Aorta (tissue), 5 donors: Measurements from ENCODE around the gene TEX36. TPM values are rescaled to one million over a fixed set of nuclear protein-coding genes. Genes with fewer than 3 reads are reported as not detected.
"Not testable (repeated sequence)": the region's sequence is repeated elsewhere in the genome, so short reads cannot be mapped to it uniquely, and the experiment has no call there.

Experiments
- ATAC-seq: fragments of 200-7000 bp; cut with Tn5 transposase; one replicate; pipeline ENCODE4 v1.9.1; 2022; ENCODE audit warnings: moderate library complexity; ENCODE audit not compliant: low FRiP score
- DNase-seq, 2 donors: peaks; one replicate each; pipeline ENCODE4 v3.0.0-alpha.2; 2020
- H3K27ac ChIP-seq, 2 donors: one replicate each; pipeline ENCODE4 v1.5.1; 2013; ENCODE audit warnings: low read length in 2 of 2, mild to moderate bottlenecking in 2 of 2, moderate library complexity in 2 of 2, control low read depth in 1 of 2, inconsistent platforms in 1 of 2, low read depth in 1 of 2
- H3K27me3 ChIP-seq, 2 donors: one replicate each; pipeline ENCODE4 v1.6.1; 2013; ENCODE audit warnings: control low read depth in 1 of 2, low read length in 1 of 2, mild to moderate bottlenecking in 1 of 2, moderate library complexity in 1 of 2; ENCODE audit not compliant: insufficient read depth in 2 of 2, control insufficient read depth in 1 of 2
- H3K36me3 ChIP-seq, 2 donors: one replicate each; pipeline ENCODE4 v1.6.1; 2013; ENCODE audit warnings: control low read depth in 1 of 2, low read length in 1 of 2, mild to moderate bottlenecking in 1 of 2; ENCODE audit not compliant: insufficient read depth in 2 of 2, control insufficient read depth in 1 of 2
- H3K4me1 ChIP-seq, 2 donors: one replicate each; pipeline ENCODE4 v1.6.1; 2013; ENCODE audit warnings: low read length in 2 of 2, control low read depth in 1 of 2, mild to moderate bottlenecking in 1 of 2, moderate library complexity in 1 of 2; ENCODE audit not compliant: insufficient read depth in 2 of 2, control insufficient read depth in 1 of 2
- H3K4me3 ChIP-seq, 2 donors: one replicate each; pipeline ENCODE4 v1.5.1; 2013; ENCODE audit warnings: low read length in 2 of 2, control low read depth in 1 of 2, mild to moderate bottlenecking in 1 of 2
- H3K9me3 ChIP-seq: one replicate; pipeline ENCODE4 v1.6.1; 2013; ENCODE audit warnings: mild to moderate bottlenecking, low read length; ENCODE audit not compliant: control insufficient read depth
- WGBS, 2 donors: extraction: QIAGEN DNeasy Blood & Tissue Kit; methylation state at CpG; one replicate each; pipeline ENCODE4 v1.1.7; 2013; 5-methylcytosine and 5-hydroxymethylcytosine counted together
- intact Hi-C, 2 donors: fragments of 100-400 bp; cut with DNase I; formaldehyde crosslinking; loops; one replicate each; pipeline versions ENCODE4 v1.14.2 to v1.15.0; 2022
- long read RNA-seq, 2 donors: library from polyadenylated mRNA; unstranded; transcript quantifications; one replicate each; pipeline ENCODE4 v2.0.0, GENCODE V29; 2020 to 2021
- polyA plus RNA-seq, 2 donors: library from polyadenylated mRNA; stranded (reverse); fragments of 200-250 nt; gene quantifications; one replicate each; pipeline ENCODE4 v1.2.3, GENCODE V29; 2013
- total RNA-seq, 2 donors: library from RNA; stranded (reverse); fragmentation: NEBNext Ultra II Directional; extraction: Animal tissue kit (Norgen Biotek cat#: 25700); gene quantifications; one replicate each; pipeline ENCODE4 v1.2.1, GENCODE V29; 2021
- donor health status: healthy with polysubstance abuse.
- donor health status: Bipolar disorder and iron deficiency.
- donor health status: DM: no; HTN: no; CAD: no.
- donor health status: DM: no; HTN: no; CAD: no.
- donor health status: DM: yes; HTN: yes; CAD: no.

TEX36 gene
- total RNA-seq (not detected), polyA plus RNA-seq (not detected)
- long read RNA-seq, donor 1: 0 reads
- long read RNA-seq, donor 2: 0 reads

- no peaks in the 10 kb centered on the region for H3K27me3 ChIP-seq
- WGBS, 2 donors: 59 to 66% methylated on average over 3 of the region's 3 CpGs
- ATAC-seq (no peak), DNase-seq (no peak)
- no peaks in the 10 kb centered on the region for H3K36me3 ChIP-seq
- H3K4me1 ChIP-seq: no peaks in the 10 kb centered on the region
- H3K27ac ChIP-seq: no peak within 1 kb of the TSS
- peaks cover 3% of the 10 kb centered on the region for H3K9me3 ChIP-seq
- no peak within 1 kb of the TSS for H3K4me3 ChIP-seq
- intact Hi-C loops: no loop called here
Measured at GRCh38 chr10:125683063-125683462, at the start of gene TEX36. TSS of gene TEX36 (minus strand) at chr10:125683163. CDS start at chr10:125682989, 174 bp downstream.

GRCh38 chr10:125727436-125727835 lies 44.5 kb upstream of the TEX36 start:
- Histone ChIP-seq H3K27me3 (no peaks in the 10 kb centered on the region), H3K9me3 (no peaks in the 10 kb centered on the region), H3K4me1 (no peaks in the 10 kb centered on the region), H3K27ac (no peak overlapping the region), H3K36me3 (peaks cover 9 to 15% of the 10 kb centered on the region in 2 donors), H3K4me3 (no peak overlapping the region)
- 59 to 63% methylated on average over 3 of the region's 3 CpGs for WGBS, 2 donors
- DNase-seq (no peak), ATAC-seq (no peak)
- intact Hi-C loops: loop anchor here in 1 of 2 donors (10.0 kb wide), 1 partner anchor 97 kb away; the partner anchor contains the start of genes BCCIP and UROS

GRCh38 chr10:125726914-125727313 lies 44.0 kb upstream of the TEX36 start:
- Histone ChIP-seq H3K4me3 (no peak overlapping the region), H3K27me3 (no peaks in the 10 kb centered on the region), H3K4me1 (no peaks in the 10 kb centered on the region), H3K9me3 (no peaks in the 10 kb centered on the region), H3K27ac (no peak overlapping the region), H3K36me3 (peaks cover 9 to 14% of the 10 kb centered on the region in 2 donors)
- intact Hi-C loops: loop anchor here in 1 of 2 donors (10.0 kb wide), 1 partner anchor 98 kb away; the partner anchor contains the start of genes BCCIP and UROS
- DNase-seq (no peak), ATAC-seq (no peak)
- 92 to 93% methylated on average over 7 of the region's 7 CpGs for WGBS, 2 donors

- WGBS, 2 donors: 96 to 98% methylated on average over 1 of the region's 1 CpG
- DNase-seq (no peak), ATAC-seq (no peak)
- Histone ChIP-seq H3K36me3 (peaks cover 6 to 9% of the 10 kb centered on the region in 2 donors), H3K4me3 (no peak overlapping the region), H3K27me3 (no peaks in the 10 kb centered on the region), H3K27ac (no peak overlapping the region), H3K9me3 (no peaks in the 10 kb centered on the region), H3K4me1 (no peaks in the 10 kb centered on the region)
- intact Hi-C loops: loop anchor here (5.0 to 10.0 kb wide), 2 partner anchors 99 to 102 kb away; partner anchors contain the start of genes BCCIP (in 2 of the 2) and UROS (in 2 of the 2)
Measured at GRCh38 chr10:125722811-125723210, 39.8 kb upstream of the TEX36 start.

- DNase-seq: no peak
- Histone ChIP-seq H3K9me3 (no peaks in the 10 kb centered on the region), H3K27me3 (no peaks in the 10 kb centered on the region), H3K4me1 (no peaks in the 10 kb centered on the region), H3K27ac (no peak overlapping the region), H3K36me3 (peaks cover 3 to 4% of the 10 kb centered on the region in 2 donors), H3K4me3 (no peak overlapping the region)
- WGBS, 2 donors: 82 to 88% methylated on average over 6 of the region's 6 CpGs
- intact Hi-C loops: loop anchor here (5.0 to 10.0 kb wide), 2 partner anchors 101 to 104 kb away; partner anchors contain the start of genes BCCIP (in 2 of the 2) and UROS (in 2 of the 2)
- no peak for ATAC-seq
Measured at GRCh38 chr10:125721035-125721434, 38.1 kb upstream of the TEX36 start.

GRCh38 chr10:125720002-125720382 lies 37.0 kb upstream of the TEX36 start:
- no peaks in the 10 kb centered on the region for H3K27me3 ChIP-seq
- 0 to 1% methylated on average over 15 of the region's 15 CpGs for WGBS, 2 donors
- peak overlapping the region; percentile 49 to 50 for H3K27ac ChIP-seq
- peak overlapping the region; percentile 88 to 96 for H3K4me3 ChIP-seq
- DNase-seq (no peak), ATAC-seq (no peak)
- H3K4me1 ChIP-seq: no peaks in the 10 kb centered on the region
- H3K36me3 ChIP-seq: peaks cover 2 to 3% of the 10 kb centered on the region in 2 donors
- H3K9me3 ChIP-seq: no peaks in the 10 kb centered on the region
- intact Hi-C loops: loop anchor here (5.0 to 10.0 kb wide), 2 partner anchors 102 to 105 kb away; partner anchors contain the start of genes BCCIP (in 2 of the 2) and UROS (in 2 of the 2)

GRCh38 chr10:125719173-125720001 lies 36.4 kb upstream of the TEX36 start, which contains the start of gene EDRF1:
TSS of gene EDRF1 (plus strand) at chr10:125719709. CDS start at chr10:125719808, 99 bp downstream.
- DNase-seq: peak; percentile 99 to 100
- Histone ChIP-seq H3K27me3 (no peaks in the 10 kb centered on the region), H3K9me3 (no peaks in the 10 kb centered on the region), H3K4me3 (peak within 1 kb of the TSS; percentile 88 to 96), H3K36me3 (peaks cover 0 to 3% of the 10 kb centered on the region in 2 donors), H3K27ac (peak within 1 kb of the TSS; percentile 49 to 50), H3K4me1 (no peaks in the 10 kb centered on the region)
- 0 to 1% methylated on average over 56 to 72 of the region's 72 CpGs for WGBS, 2 donors
- intact Hi-C loops: loop anchor here (5.0 to 10.0 kb wide), 2 partner anchors 103 to 105 kb away; partner anchors contain the start of genes BCCIP (in 2 of the 2) and UROS (in 2 of the 2)
- peak; percentile 100 for ATAC-seq

- H3K4me1 ChIP-seq, DNase-seq, H3K4me3 ChIP-seq, H3K9me3 ChIP-seq, ATAC-seq, H3K36me3 ChIP-seq, H3K27me3 ChIP-seq, intact Hi-C loops, H3K27ac ChIP-seq: not testable (repeated sequence)
- 97% methylated on average over 4 of the region's 4 CpGs for WGBS, 2 donors
Measured at GRCh38 chr10:125714728-125715127, 31.8 kb upstream of the TEX36 start.
